ENCODE data around the gene IL4I1. TPM values are rescaled to one million over a fixed set of nuclear protein-coding genes. Genes with fewer than 3 reads are reported as not detected.

The IL4I1 gene
- total and polyA plus RNA-seq, 2 of the 4 experiments (the other 2 are of a cell fraction), result 0.31 to 0.36 TPM

GRCh38 chr19:49873129-49873521, 23.6 kb downstream of the IL4I1 start:
- H2BK20ac ChIP-seq (ENCODE audit: low read depth, low read length), result no peak overlapping the region

More at GRCh38 chr19:49873129-49873521, 23.6 kb downstream of the IL4I1 start:
- H3K4ac ChIP-seq (ENCODE audit: low read depth, low read length), result no peak overlapping the region
- in situ Hi-C loops (cut with MboI; ENCODE audit: low sequenced_read_pairs), result no loop called here
- intact Hi-C loops (cut with micrococcal nuclease), result no loop called here
- no peak overlapping the region for H4K8ac ChIP-seq (ENCODE audit: low read depth in 2 of 2, low read length in 2 of 2)
- H3K18ac ChIP-seq (ENCODE audit: low read depth, low read length), result no peak overlapping the region
- no peak overlapping the region for H3K4me3 ChIP-seq (ENCODE audit: insufficient read depth, low read depth, low read length)
- peaks cover 7% of the 10 kb centered on the region; the same call in 1 of the 2 replicates for H3K36me3 ChIP-seq (ENCODE audit: control insufficient read depth, insufficient read depth, low read length)
- H3K79me1 ChIP-seq (ENCODE audit: low read depth in 1 of 2, low read length in 2 of 2), result peaks cover 15 to 58% of the 10 kb centered on the region in 2 experiments; a peak in 3 of 4 replicates
- no peak overlapping the region for H2BK5ac ChIP-seq (ENCODE audit: low read depth, low read length, poor library complexity, severe bottlenecking)
- ChIA-PET POLR2A (ENCODE audit: unreplicated experiment) (no interaction called here), CTCF (no interaction called here)
- H3K9me1 ChIP-seq (ENCODE audit: insufficient read depth, low read length), result peaks cover 13% of the 10 kb centered on the region; the same call in 1 of the 2 replicates
- no peak overlapping the region for H2AK9ac ChIP-seq (replicated peaks; ENCODE audit: low read depth, low read length, poor library complexity)
- TF ChIP-seq SMC3 (IDR thresholded peaks at IDR 0.05; ENCODE audit: low read depth, low read length) (no peak), CHD1 (IDR thresholded peaks at IDR 0.05; ENCODE audit: low read depth, low read length) (no peak), CEBPB (IDR thresholded peaks at IDR 0.05; ENCODE audit: low read depth, low read length) (no peak), USF2 (IDR thresholded peaks at IDR 0.05; ENCODE audit: low read depth, low read length) (no peak)
- H3K4me1 ChIP-seq (ENCODE audit: control insufficient read depth, insufficient read depth, low read length), result peaks cover 7% of the 10 kb centered on the region
- no TSS peak for BruUV-seq (replicated peaks)
- H2AK5ac ChIP-seq (ENCODE audit: low read depth, low read length), result no peak overlapping the region
- no peak overlapping the region for H2AFZ ChIP-seq (replicated peaks; ENCODE audit: low read length, poor library complexity)
- H2BK120ac ChIP-seq (ENCODE audit: low read depth, low read length), result no peak overlapping the region
- DNase-seq (no peak), ATAC-seq (ENCODE audit: low read depth) (no peak)
- H3K9ac ChIP-seq (ENCODE audit: low read depth, low read length), result no peak overlapping the region
- H3K9me3 ChIP-seq (ENCODE audit: control insufficient read depth, insufficient read depth, low read length), result no peaks in the 10 kb centered on the region
- dilution Hi-C loops (cut with HindIII; ENCODE audit: low sequenced_read_pairs, unreplicated experiment), result no loop called here
- no peak overlapping the region for H3K27ac ChIP-seq (ENCODE audit: insufficient read depth, low read length)
- H3K27me3 ChIP-seq (ENCODE audit: control insufficient read depth, insufficient read depth, low read length), result no peaks in the 10 kb centered on the region
- no peak overlapping the region for H2BK15ac ChIP-seq (ENCODE audit: low read depth, low read length)
- WGBS, 2 experiments (ENCODE audit: extremely low coverage in 2 of 2, insufficient read length in 1 of 2), result 94% methylated on average over 12 of the region's 29 CpGs; no CpG with 5 or more reads in 1 of the 2 experiments
- no peak overlapping the region for H3K56ac ChIP-seq (ENCODE audit: extremely low read depth, insufficient read depth, low read length)
- H3K14ac ChIP-seq (replicated peaks; ENCODE audit: low read depth, low read length), result no peak overlapping the region
- H3K4me2 ChIP-seq (ENCODE audit: low read depth, low read length), result no peak overlapping the region
- no peaks in the 10 kb centered on the region; the same call in 1 of the 2 replicates for H4K20me1 ChIP-seq (ENCODE audit: insufficient read depth, low read length)
- no peak overlapping the region for H4K5ac ChIP-seq (ENCODE audit: low read depth, low read length)
- no peak overlapping the region for H3K23ac ChIP-seq (ENCODE audit: low read depth, low read length)
- H4K91ac ChIP-seq (ENCODE audit: insufficient read depth, low read depth, low read length), result no peak overlapping the region
